Upper lobe of right lung (tissue), 1 donor: ENCODE data around the gene TMTC1. TPM values are rescaled to one million over a fixed set of nuclear protein-coding genes. Genes with fewer than 3 reads are reported as not detected.
A peak's percentile ranks its signal among the peaks of the same experiment; 100 is the strongest.

ENCODE experiments used
- ATAC-seq: fragments of 200-7000 bp; cut with Tn5 transposase; one replicate; pipeline ENCODE4 v1.9.1; 2020; ENCODE audit warnings: mild to moderate bottlenecking, moderate library complexity
- DNase-seq: peaks from one replicate; pipeline ENCODE4 v3.0.0-alpha.2; 2020
- H3K27ac ChIP-seq: fragments of 200-600 bp; one replicate; pipeline ENCODE4 v1.8.0; 2022
- H3K27me3 ChIP-seq: fragments of 200-600 bp; one replicate; pipeline ENCODE4 v1.8.0; 2022; ENCODE audit warnings: mild to moderate bottlenecking
- H3K36me3 ChIP-seq: fragments of 200-600 bp; one replicate; pipeline ENCODE4 v1.8.0; 2022
- H3K4me1 ChIP-seq: fragments of 200-600 bp; one replicate; pipeline ENCODE4 v1.8.0; 2022
- H3K4me3 ChIP-seq: fragments of 200-600 bp; one replicate; pipeline ENCODE4 v1.8.0; 2022; ENCODE audit warnings: mild to moderate bottlenecking
- H3K9me3 ChIP-seq: fragments of 200-600 bp; one replicate; pipeline ENCODE4 v1.8.0; 2022
- intact Hi-C: fragments of 100-400 bp; cut with DNase I; formaldehyde crosslinking; loops from one replicate; pipeline ENCODE4 v1.11.0; 2022
- total RNA-seq: library from RNA; stranded (reverse); fragmentation: NEBNext Ultra II Directional; extraction: Animal tissue kit (Norgen Biotek cat#: 25700); gene quantifications from one replicate; pipeline ENCODE4 v1.2.1, GENCODE V29; 2021
- TF ChIP-seq, protein P1 (sequence below): fragments of 200-600 bp; IDR thresholded peaks from one replicate; pipeline ENCODE4 v1.8.0; 2022; ENCODE audit warnings: antibody characterized with exemption
- donor health status: DM: no; HTN: yes; CAD: no; lungs with severe emphysema.

Gene TMTC1
- total RNA-seq, 1 donor from 2014 or later, result 37.4 TPM

DNA sequence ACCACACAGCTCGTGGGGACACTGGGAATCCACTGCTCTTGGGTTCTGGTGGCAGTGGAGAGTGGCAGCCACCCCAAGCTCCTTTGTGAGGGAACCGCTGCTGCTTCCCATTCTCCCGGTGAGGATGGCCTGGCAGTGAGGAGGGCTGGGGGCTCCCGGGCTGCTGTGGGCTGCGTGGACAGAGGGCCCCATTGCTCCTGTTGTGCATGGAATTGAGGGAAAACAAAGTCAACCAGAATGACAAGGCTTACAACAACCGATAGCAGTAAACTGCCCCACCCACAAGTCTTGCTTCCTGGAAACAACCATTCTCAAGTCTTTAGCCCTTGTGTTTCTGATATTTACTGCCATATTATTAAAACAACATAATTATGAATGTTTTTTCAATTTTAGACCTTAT, 32.1 kb downstream of the TMTC1 start:
- no peaks in the 10 kb centered on the region for H3K9me3 ChIP-seq
- intact Hi-C loops, result no loop called here
- no peaks in the 10 kb centered on the region for H3K27me3 ChIP-seq
- H3K4me3 ChIP-seq, result no peak overlapping the region
- H3K36me3 ChIP-seq, result no peaks in the 10 kb centered on the region
- DNase-seq, result no peak
- H3K4me1 ChIP-seq, result no peaks in the 10 kb centered on the region
- no peak for ATAC-seq
- TF ChIP-seq, protein P1, sequence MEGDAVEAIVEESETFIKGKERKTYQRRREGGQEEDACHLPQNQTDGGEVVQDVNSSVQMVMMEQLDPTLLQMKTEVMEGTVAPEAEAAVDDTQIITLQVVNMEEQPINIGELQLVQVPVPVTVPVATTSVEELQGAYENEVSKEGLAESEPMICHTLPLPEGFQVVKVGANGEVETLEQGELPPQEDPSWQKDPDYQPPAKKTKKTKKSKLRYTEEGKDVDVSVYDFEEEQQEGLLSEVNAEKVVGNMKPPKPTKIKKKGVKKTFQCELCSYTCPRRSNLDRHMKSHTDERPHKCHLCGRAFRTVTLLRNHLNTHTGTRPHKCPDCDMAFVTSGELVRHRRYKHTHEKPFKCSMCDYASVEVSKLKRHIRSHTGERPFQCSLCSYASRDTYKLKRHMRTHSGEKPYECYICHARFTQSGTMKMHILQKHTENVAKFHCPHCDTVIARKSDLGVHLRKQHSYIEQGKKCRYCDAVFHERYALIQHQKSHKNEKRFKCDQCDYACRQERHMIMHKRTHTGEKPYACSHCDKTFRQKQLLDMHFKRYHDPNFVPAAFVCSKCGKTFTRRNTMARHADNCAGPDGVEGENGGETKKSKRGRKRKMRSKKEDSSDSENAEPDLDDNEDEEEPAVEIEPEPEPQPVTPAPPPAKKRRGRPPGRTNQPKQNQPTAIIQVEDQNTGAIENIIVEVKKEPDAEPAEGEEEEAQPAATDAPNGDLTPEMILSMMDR, result no peak
- no peak overlapping the region for H3K27ac ChIP-seq

DNA sequence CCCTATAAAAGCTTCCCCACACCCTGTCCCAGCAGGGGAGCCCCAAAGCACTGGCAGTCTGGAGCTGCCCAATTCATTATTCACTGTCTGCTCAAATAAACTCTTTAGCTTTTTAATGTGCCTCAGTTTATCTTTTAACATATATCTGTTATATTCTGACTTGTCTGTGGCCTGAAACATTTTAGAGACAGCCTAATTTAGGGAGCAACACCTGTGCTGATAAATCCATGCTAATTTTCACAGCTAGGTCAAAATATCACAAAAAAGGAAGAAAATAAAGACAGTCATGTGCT, 32.9 kb downstream of the TMTC1 start:
- no peaks in the 10 kb centered on the region for H3K27me3 ChIP-seq
- H3K9me3 ChIP-seq, result no peaks in the 10 kb centered on the region
- no peaks in the 10 kb centered on the region for H3K36me3 ChIP-seq
- TF ChIP-seq, protein P1, result no peak
- H3K4me1 ChIP-seq, result no peaks in the 10 kb centered on the region
- H3K4me3 ChIP-seq, result no peak overlapping the region
- no peak for DNase-seq
- no peak overlapping the region for H3K27ac ChIP-seq
- no peak for ATAC-seq
- intact Hi-C loops, result no loop called here

DNA sequence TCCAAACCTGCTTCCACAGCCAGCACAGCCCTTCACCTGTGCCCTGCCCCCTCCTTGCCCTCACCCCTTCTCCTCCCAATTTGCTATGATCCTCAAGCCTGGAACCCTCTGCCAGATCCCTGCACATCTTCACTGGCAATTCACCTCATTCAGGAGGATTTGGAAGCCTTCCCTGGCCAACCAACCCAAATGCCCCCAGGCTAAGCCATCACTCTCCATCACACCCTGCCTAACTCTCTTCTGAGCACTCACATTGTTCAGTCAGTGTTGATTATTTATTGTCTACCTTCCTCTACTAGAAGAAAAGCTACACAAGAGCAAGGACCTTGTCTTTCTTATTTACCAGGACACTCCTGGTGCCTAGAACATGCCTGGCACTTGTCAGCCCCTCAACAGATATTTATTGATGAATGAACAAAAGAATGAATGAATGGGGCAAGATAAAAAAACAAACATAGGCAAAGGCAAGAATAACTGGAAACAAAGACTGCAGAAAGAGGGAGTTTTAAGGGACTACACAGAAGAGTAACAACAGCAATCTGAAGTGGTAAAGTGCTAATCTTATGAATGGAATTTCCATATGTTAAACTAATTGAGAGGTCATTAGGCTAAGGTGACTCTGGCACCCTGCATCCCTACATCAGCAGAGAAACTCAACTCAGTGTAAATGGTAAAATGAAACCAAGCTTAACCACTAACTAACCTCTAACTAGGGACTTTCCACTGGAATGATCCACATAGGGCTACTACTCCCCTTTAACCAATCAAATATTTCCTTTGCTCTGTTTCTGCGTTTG, 33.4 kb downstream of the TMTC1 start:
- intact Hi-C loops, result no loop called here
- Histone ChIP-seq H3K4me1 (no peaks in the 10 kb centered on the region), H3K36me3 (no peaks in the 10 kb centered on the region), H3K4me3 (no peak overlapping the region), H3K9me3 (no peaks in the 10 kb centered on the region), H3K27me3 (no peaks in the 10 kb centered on the region), H3K27ac (no peak overlapping the region)
- ATAC-seq (no peak), DNase-seq (no peak)
- TF ChIP-seq, protein P1, result no peak

DNA sequence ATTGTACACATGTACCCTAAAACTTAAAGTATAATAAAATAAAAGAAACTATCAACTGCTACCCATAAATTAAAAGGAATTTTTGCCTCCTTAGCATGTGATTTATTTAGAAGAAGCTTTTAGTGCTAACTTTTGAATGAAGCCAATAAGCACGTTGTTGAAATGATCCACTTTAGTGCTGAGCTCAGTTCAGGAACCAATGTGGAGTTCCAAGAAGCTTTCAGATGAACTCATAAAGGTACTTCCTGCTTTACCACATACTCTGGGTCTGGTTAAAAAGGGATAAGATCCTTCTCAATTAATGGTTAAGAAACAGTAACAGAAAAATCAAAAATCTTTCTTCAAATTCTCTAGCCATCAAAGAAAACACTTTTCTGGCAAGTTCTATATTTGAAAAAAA, 39.4 kb downstream of the TMTC1 start:
- no peaks in the 10 kb centered on the region for H3K9me3 ChIP-seq
- intact Hi-C loops, result no loop called here
- no peaks in the 10 kb centered on the region for H3K36me3 ChIP-seq
- DNase-seq, result no peak
- no peaks in the 10 kb centered on the region for H3K4me1 ChIP-seq
- no peaks in the 10 kb centered on the region for H3K27me3 ChIP-seq
- ATAC-seq, result no peak
- no peak overlapping the region for H3K4me3 ChIP-seq
- TF ChIP-seq, protein P1, result no peak
- H3K27ac ChIP-seq, result no peak overlapping the region

DNA sequence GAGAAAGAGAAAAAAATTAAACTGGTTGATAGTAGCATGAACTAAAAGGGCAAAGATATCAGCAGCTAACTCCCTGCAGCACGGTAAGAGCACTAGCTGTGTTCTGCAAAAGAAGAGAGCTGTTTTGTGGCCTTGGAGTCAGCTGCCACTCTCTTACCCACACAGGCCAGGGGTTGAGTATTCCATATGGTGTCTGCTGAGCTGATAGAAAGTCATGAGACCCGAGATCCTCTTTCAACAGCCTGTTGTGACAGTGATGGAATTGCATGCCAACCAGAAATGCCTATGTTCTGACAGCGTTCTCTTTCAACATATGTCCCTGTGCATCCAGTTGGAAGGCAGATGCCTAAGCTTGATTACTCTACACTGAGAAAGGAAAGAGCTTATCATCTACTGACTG, 39.9 kb downstream of the TMTC1 start:
- DNase-seq, result no peak
- ATAC-seq, result peak; percentile 83
- TF ChIP-seq, protein P1, result no peak
- Histone ChIP-seq H3K27ac (no peak overlapping the region), H3K27me3 (no peaks in the 10 kb centered on the region), H3K9me3 (no peaks in the 10 kb centered on the region), H3K4me3 (no peak overlapping the region), H3K4me1 (no peaks in the 10 kb centered on the region), H3K36me3 (no peaks in the 10 kb centered on the region)
- intact Hi-C loops, result no loop called here

DNA sequence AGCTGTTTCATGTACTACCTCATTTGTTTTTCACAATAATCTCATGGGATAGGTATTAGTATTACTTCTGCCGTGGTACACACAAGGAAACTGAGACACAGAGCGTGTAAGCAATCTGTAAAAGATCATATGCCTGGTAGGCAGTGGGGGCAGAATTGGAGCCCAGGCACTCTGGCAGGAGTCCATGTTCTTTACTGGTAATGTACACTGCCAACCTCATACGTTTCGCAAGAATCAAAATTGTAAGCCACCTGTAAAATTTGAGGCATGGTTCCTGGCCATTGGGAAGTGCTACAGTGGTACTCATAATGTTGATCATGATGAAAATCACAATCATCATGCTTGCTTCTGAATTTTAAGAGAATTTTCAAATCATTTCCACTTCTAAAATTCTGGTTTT, 40.7 kb downstream of the TMTC1 start:
- no peak overlapping the region for H3K27ac ChIP-seq
- no peak for ATAC-seq
- H3K27me3 ChIP-seq, result no peaks in the 10 kb centered on the region
- intact Hi-C loops, result no loop called here
- DNase-seq, result no peak
- no peak overlapping the region for H3K4me3 ChIP-seq
- H3K4me1 ChIP-seq, result no peaks in the 10 kb centered on the region
- no peaks in the 10 kb centered on the region for H3K36me3 ChIP-seq
- TF ChIP-seq, protein P1, result no peak
- no peaks in the 10 kb centered on the region for H3K9me3 ChIP-seq
